GM19372 (cell line): ENCODE measurements around the gene BORCS8.
"Not testable (repeated sequence)": the region's sequence is repeated elsewhere in the genome, so short reads cannot be mapped to it uniquely, and the experiment has no call there.

ENCODE experiments used
- ATAC-seq: cut with Tn5 transposase; IDR thresholded peaks from one replicate; pipeline ENCODE4 v1.9.1; 2021; ENCODE audit warnings: mild to moderate bottlenecking, low read depth, moderate library complexity; ENCODE audit not compliant: unreplicated experiment

The BORCS8 gene

DNA sequence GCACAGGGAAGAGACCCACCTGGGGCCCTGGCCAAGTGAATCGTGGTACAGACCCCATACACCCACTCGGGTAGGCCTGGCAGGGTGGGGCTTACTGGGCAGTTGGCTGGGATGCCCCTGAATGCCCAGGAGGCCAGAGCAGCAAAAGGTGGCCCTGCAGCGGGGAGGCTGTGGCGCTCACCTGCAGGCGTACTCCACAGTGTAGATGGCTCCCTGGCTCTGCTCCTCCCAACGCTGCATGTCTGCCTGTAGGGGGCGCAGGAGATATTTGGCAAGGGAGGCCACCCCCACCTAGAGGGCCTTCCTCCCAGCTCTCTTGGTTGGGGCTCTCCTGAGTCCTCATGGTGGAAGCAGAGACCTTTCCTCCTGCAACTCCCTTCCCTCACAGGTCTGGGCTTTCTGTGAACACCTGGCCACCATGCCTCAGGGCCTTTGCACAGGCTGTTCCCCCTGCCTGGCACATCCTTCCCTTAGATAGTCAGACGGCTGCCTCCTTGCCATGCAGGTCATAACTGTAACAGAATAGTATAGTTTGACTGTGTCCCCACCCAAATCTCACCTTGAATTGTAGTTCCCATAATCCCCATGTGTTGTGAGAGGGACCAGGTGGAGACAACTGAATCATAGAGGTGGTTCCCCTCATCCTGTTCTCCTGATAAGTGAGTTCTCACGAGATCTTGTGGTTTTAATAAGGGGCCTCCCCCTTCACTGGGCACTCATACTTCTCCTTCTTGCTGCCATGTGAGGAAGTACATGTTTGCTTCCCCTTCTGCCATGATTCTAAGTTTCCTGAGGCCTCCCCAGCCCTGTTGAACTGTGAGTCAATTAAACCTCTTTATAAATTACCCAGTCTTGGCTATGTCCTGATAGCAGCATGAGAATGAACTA, 5.9 kb downstream of the BORCS8 start:
- no peak for ATAC-seq

- no peak for ATAC-seq
Observed at GRCh38 chr19:19181488-19181998, 10.4 kb downstream of the BORCS8 start.

DNA sequence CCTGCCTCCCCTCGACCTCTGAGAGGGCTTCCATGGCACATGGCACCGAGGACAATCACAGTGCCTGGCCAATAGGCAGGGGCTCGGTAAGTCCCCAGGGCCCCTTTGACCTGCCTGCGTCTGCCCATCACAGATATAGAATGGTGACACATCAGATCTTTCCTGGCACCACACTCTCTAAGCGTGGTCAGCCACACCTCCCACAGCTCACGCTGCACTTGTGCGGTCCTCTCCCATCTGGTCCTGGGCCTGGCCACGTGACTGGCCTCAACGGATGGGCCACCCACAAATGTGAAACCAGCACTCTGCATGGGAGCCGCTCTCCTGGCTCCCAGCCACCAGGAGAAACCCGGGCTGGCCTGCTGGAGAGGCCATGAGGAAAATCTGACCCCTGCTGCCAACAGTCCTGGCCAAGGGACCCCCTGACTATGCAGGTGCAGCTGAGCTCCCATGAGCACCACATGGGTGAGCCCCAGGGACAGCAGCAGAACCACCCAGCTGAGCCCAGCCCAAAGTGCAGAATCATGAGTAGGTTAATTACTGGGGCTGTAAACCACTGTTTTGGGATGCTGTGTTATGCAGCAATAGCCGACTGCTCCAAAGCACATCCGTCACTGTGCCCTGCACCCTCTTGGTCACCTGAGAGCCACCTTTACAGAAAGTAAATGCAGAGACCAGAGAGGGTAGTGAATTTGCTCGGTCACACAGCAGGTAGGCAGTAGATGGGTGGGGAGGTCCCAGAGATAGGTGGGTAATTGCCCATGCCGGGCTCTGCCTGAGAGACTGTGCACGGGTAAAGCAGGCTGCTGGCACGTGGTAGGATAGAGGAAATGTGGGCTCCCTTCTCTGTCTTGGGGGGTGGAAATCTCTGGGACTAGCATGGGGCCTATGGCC, 12.2 kb downstream of the BORCS8 start:
- no peak for ATAC-seq

GRCh38 chr19:19176950-19177349, 15.0 kb downstream of the BORCS8 start:
- no peak for ATAC-seq

- ATAC-seq: not testable (repeated sequence)
Observed at GRCh38 chr19:19173243-19173642, 18.7 kb downstream of the BORCS8 start.

GRCh38 chr19:19171821-19172532, 20.0 kb downstream of the BORCS8 start:
- no peak for ATAC-seq

DNA sequence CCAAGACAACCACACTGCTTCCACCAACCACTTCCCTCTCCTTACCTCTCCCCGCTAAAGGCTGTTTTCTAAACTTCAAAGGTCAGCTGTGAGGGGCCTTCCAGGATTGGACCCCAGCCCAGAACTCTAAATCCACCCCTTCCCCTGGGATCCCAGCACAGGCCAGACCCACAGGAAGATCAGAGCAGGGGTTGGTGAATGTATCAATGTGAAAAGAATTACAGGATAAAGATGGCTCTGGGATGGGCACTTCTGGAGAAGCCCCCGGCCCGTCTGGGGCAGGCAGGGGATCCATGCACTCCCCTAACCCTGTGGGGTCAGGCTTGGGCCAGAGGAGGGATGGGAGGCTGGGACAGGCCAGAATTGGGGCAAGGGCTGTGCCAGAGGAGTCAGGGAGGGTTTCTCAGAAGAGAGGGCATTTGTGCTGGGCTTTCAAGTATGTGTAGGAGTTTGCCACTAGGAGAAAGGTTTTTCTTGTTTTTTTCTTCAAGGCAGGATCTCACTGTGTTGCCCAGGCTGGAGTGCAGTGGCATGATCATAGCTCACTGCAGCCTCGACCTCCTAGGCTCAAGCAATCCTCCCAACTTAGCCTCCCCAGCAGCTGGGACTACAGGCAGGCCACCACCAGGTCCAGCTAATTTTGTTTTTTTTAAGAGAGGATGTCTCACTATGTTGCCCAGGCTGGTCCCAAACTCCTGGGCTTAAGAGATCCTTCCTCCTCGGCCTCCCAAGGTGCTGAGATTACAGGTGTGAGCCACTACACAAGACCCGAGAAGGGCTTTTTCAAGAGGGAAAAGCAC, 20.9 kb downstream of the BORCS8 start:
- no peak for ATAC-seq

GRCh38 chr19:19170053-19170872, 21.7 kb downstream of the BORCS8 start, which contains the start of gene MEF2B:
Gene MEF2B, minus strand, starts transcription at chr19:19170263. Its CDS starts 19,528 bp downstream, at chr19:19150735.
- peak; percentile 77 for ATAC-seq

DNA sequence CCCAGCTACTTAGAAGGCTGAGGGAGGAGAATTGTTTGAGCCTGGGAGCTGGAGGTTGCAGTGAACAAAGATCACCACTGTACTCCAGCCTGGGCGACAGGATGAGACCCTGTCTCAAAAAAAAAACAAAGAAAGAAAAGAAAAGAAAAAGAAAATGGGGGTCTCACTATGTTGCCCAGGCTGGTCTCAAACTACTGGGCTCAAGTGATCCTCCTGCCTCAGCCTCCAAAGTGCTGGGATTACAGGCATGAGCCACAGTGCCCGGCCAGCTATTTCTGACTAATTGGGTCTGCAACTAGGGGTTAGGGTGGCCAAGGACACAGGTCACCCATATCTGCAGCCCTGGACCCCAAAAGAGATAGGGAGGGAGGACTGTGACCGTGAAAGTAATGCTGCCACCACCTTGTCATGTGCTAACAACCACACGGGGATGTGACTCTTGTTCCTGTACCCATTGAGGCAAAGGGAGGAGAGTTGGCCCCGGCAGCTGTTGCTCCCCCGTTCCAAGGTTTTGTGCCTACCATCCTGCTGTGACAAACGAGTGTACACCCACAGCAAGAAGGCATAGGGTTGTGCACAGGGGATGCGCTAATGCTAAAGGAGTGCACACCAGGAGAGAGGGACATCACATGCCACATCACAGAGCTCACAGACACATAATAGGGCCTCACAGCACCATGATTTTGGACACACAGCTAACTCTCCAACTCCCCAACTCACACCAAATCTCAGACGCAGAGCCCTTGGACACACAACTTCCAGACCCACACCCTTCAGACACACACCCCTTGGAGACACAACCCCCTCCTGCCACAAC, 22.5 kb downstream of the BORCS8 start:
- no peak for ATAC-seq

DNA sequence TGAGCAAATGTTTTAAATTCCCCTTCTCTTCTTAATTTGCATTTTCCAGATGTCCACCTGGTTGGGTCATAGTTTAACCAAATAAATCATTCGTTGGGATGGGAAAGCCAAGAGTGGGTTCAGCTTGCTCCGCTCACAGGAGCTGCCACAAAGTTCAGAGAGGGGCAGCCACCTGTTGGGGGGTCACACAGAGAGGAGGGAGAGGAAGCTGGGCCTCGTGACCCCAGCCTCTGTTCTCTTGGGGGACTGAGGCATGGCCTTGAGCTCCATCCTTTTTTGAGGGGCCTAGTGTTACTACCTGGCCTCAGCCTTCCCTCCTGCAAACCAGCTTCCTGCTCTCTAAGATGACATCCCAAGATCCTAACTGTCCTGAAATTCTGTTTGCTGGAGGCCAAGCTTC, 24.3 kb downstream of the BORCS8 start:
- no peak for ATAC-seq

GRCh38 chr19:19165396-19165795, 26.6 kb downstream of the BORCS8 start:
- ATAC-seq: no peak

DNA sequence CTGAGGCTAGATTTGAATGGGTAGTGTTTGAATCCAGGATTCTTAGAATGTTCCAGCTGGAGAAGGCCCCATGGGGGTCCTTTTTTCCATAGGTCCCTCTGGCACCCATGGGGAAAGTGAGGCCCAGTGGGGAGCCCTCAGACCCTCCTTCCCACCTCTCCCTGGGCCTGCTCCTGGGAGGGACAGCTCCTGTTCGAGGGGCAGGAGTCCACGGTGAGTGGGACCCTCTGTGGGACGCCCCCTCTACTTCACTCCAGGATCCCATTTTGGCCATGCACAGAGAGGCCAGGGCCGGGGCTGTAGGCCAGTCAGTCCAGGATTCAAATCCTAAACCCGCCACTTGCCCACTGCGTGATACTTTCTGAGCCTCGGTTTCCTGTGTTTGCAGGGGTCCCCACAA, 29.5 kb downstream of the BORCS8 start:
- ATAC-seq: no peak

GRCh38 chr19:19160461-19161035, 31.4 kb downstream of the BORCS8 start:
- no peak for ATAC-seq

GRCh38 chr19:19159534-19159933, 32.4 kb downstream of the BORCS8 start:
- ATAC-seq: no peak

GRCh38 chr19:19157808-19158207, 34.1 kb downstream of the BORCS8 start:
- ATAC-seq: no peak

- ATAC-seq: peak; percentile 80
Observed at GRCh38 chr19:19155495-19156219, 36.3 kb downstream of the BORCS8 start.
